Natural killer cell treated with Interleukin-12 subunit alpha and Interleukin-12 subunit beta and Interleukin-15 and Interleukin-18, amount 100 ng/mL, for 72 hours (primary cell): ENCODE results near the gene EPS8L1. TPM values are rescaled to one million over a fixed set of nuclear protein-coding genes. Genes with fewer than 3 reads are reported as not detected.
"Not testable (repeated sequence)": the region's sequence is repeated elsewhere in the genome, so short reads cannot be mapped to it uniquely, and the experiment has no call there.

Source experiments
- ATAC-seq, 2 donors: fragments of 150-1000 bp; cut with Tn5 transposase in 1 of 2; sonication (Bioruptor Pico), chemical (Tn5 transposase) in 1 of 2; 2 replicates each; pipeline ENCODE4 v1.10.0; 2021
- DNase-seq: peaks from one replicate; pipeline ENCODE4 v3.0.0; 2022; ENCODE audit warnings: low spot score
- H3K27ac Mint-ChIP-seq, 2 donors: 1 replicate in 1 of 2; 2 replicates in 1 of 2; pipeline ENCODE4 v1.8.0; 2022; ENCODE audit warnings: mixed read lengths in 2 of 2, mild to moderate bottlenecking in 1 of 2, moderate library complexity in 1 of 2
- H3K27me3 Mint-ChIP-seq, 2 donors: 1 replicate in 1 of 2; 2 replicates in 1 of 2; pipeline ENCODE4 v1.8.0; 2022; ENCODE audit warnings: mixed read lengths in 2 of 2
- H3K36me3 Mint-ChIP-seq: one replicate; pipeline ENCODE4 v1.8.0; 2022; ENCODE audit warnings: mixed read lengths
- H3K4me1 Mint-ChIP-seq, 2 donors: 1 replicate in 1 of 2; 2 replicates in 1 of 2; pipeline ENCODE4 v1.8.0; 2022; ENCODE audit warnings: low read depth in 2 of 2, mixed read lengths in 2 of 2, mild to moderate bottlenecking in 1 of 2
- H3K4me3 Mint-ChIP-seq: one replicate; pipeline ENCODE4 v1.8.0; 2022; ENCODE audit warnings: mixed read lengths
- H3K9me3 Mint-ChIP-seq: 2 replicates; pipeline ENCODE4 v1.8.0; 2022; ENCODE audit warnings: mixed read lengths
- total RNA-seq, 2 donors: library from RNA; stranded (reverse); gene quantifications; one replicate each; pipeline ENCODE4 v1.2.3, GENCODE V29; 2022

Gene EPS8L1
- total RNA-seq, result 1 to 10 TPM; 1.3 to 8.7 TPM

DNA sequence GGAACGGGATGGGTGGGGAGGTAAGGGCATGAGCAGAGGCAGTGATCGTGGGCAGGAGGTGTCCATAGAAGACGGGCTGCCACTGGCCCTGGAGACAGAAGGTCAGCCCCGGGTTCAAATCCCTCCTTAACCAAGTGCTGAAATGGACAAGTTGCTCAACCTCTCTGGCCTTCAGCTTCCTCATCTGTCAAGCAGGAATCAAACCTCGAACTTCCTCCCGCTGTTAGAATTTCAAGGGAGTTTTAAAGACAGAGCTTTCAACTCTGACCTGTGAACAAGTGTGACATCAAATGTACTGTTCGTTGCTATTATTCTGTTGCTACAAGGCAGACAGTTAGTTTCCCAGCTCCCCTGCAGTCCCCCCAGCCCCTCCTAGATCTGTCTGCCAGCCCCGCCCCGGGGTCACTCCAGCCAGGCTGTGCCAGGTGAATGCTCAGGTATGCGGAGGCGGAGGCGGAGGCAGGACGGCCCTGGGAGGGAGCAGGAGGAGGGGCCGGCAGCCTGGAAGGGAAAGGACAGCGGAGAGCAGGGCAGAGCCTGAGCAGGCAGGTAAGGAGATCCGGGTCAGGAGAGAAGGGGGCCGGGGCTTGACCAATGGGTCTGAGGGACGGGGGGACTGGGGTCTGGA lies at the start of gene EPS8L1:
TSS of gene EPS8L1 (plus strand) at position 499 of the 628 bp plus-strand sequence. CDS start 576 bp downstream, outside the sequence.
- peaks cover 11 to 17% of the 10 kb centered on the region in 2 donors for H3K27me3 Mint-ChIP-seq
- H3K4me1 Mint-ChIP-seq, result peaks cover 12 to 14% of the 10 kb centered on the region in 2 donors
- H3K27ac Mint-ChIP-seq, result no peak within 1 kb of the TSS
- DNase-seq, result peak; percentile 59
- ATAC-seq, result no peak
- H3K9me3 Mint-ChIP-seq, result no peaks in the 10 kb centered on the region
- H3K4me3 Mint-ChIP-seq, result no peak within 1 kb of the TSS
- no peaks in the 10 kb centered on the region for H3K36me3 Mint-ChIP-seq

DNA sequence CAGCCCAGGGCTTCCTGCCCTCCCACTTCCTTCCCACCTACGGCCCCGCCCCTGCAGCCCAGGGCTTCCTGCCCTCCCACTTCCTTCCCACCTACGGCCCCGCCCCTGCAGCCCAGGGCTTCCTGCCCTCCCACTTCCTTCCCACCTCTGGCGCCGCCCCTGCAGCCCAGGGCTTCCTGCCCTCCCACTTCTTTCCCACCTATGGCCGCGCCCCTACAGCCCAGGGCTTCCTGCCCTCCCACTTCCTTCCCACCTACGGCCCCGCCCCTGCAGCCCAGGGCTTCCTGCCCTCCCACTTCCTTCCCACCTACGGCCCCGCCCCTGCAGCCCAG lies 48.6 kb upstream of the EPS8L1 start:
- H3K4me3 Mint-ChIP-seq, ATAC-seq, H3K27me3 Mint-ChIP-seq, H3K27ac Mint-ChIP-seq, DNase-seq, H3K9me3 Mint-ChIP-seq: not testable (repeated sequence)
- Mint-ChIP-seq H3K4me1 (peaks cover 22 to 33% of the 10 kb centered on the region in 2 donors), H3K36me3 (peaks cover 25% of the 10 kb centered on the region)

GRCh38 chr19:55027472-55028337 lies 48.0 kb upstream of the EPS8L1 start:
- H3K27ac Mint-ChIP-seq, result peak overlapping the region in 1 of 2 donors; percentile 45
- ATAC-seq (peak; percentile 43 to 68), DNase-seq (no peak)
- H3K36me3 Mint-ChIP-seq, result peaks cover 21% of the 10 kb centered on the region
- no peak overlapping the region for H3K4me3 Mint-ChIP-seq
- H3K4me1 Mint-ChIP-seq, result peaks cover 22 to 30% of the 10 kb centered on the region in 2 donors
- H3K9me3 Mint-ChIP-seq, result peaks cover 8% of the 10 kb centered on the region
- no peaks in the 10 kb centered on the region for H3K27me3 Mint-ChIP-seq

DNA sequence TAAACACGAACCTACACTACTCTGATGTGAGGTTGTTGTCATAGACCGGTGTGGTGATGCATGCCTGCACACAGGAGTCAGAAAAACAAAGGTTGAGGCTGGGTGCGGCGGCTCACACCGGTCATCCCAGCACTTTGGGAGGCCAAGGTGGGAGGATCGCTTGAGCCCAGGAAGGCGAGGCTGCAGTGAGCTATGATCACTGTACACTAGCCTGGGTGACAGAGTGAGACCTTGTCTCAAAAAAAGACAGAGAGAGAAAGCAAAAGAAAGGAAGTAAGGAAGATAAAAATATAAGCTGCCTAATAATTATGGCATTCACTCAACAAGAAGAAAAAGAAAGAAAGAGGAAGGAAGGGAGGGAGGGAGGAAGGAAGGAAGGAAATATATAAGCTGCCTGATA lies 46.9 kb upstream of the EPS8L1 start:
- Mint-ChIP-seq H3K4me1 (peaks cover 18 to 26% of the 10 kb centered on the region in 2 donors), H3K9me3 (peaks cover 4% of the 10 kb centered on the region), H3K4me3 (no peak overlapping the region), H3K27me3 (no peaks in the 10 kb centered on the region), H3K27ac (no peak overlapping the region), H3K36me3 (peaks cover 14% of the 10 kb centered on the region)
- DNase-seq (no peak), ATAC-seq (no peak)

GRCh38 chr19:55031178-55031577 lies 44.5 kb upstream of the EPS8L1 start:
- Mint-ChIP-seq H3K27ac (no peak overlapping the region), H3K36me3 (peaks cover 3% of the 10 kb centered on the region), H3K9me3 (peaks cover 2% of the 10 kb centered on the region), H3K4me1 (peaks cover 9 to 23% of the 10 kb centered on the region in 2 donors), H3K27me3 (no peaks in the 10 kb centered on the region), H3K4me3 (no peak overlapping the region)
- DNase-seq (no peak), ATAC-seq (no peak)

- Mint-ChIP-seq H3K36me3 (no peaks in the 10 kb centered on the region), H3K27me3 (no peaks in the 10 kb centered on the region), H3K4me1 (peaks cover 6 to 23% of the 10 kb centered on the region in 2 donors), H3K4me3 (no peak overlapping the region), H3K9me3 (no peaks in the 10 kb centered on the region), H3K27ac (no peak overlapping the region)
- DNase-seq (no peak), ATAC-seq (peak in 1 of 2 donors; percentile 9)
Measured at GRCh38 chr19:55032170-55032800, 43.4 kb upstream of the EPS8L1 start.

GRCh38 chr19:55032976-55033643 lies 42.6 kb upstream of the EPS8L1 start:
- not testable (repeated sequence) for H3K27ac Mint-ChIP-seq, H3K27me3 Mint-ChIP-seq, H3K4me3 Mint-ChIP-seq, ATAC-seq, H3K36me3 Mint-ChIP-seq, H3K9me3 Mint-ChIP-seq
- DNase-seq, result peak; percentile 28
- H3K4me1 Mint-ChIP-seq, result peaks cover 6 to 18% of the 10 kb centered on the region in 2 donors

GRCh38 chr19:55034751-55035150 lies 40.9 kb upstream of the EPS8L1 start:
- H3K4me3 Mint-ChIP-seq, result no peak overlapping the region
- no peaks in the 10 kb centered on the region for H3K36me3 Mint-ChIP-seq
- peaks cover 2 to 14% of the 10 kb centered on the region in 2 donors for H3K4me1 Mint-ChIP-seq
- H3K27me3 Mint-ChIP-seq, result no peaks in the 10 kb centered on the region
- ATAC-seq (no peak), DNase-seq (no peak)
- H3K27ac Mint-ChIP-seq, result no peak overlapping the region
- H3K9me3 Mint-ChIP-seq, result no peaks in the 10 kb centered on the region

GRCh38 chr19:55036058-55036457 lies 39.6 kb upstream of the EPS8L1 start:
- no peak for DNase-seq
- Mint-ChIP-seq H3K36me3 (no peaks in the 10 kb centered on the region), H3K27me3 (no peaks in the 10 kb centered on the region), H3K9me3 (no peaks in the 10 kb centered on the region), H3K4me3 (no peak overlapping the region), H3K27ac (no peak overlapping the region), H3K4me1 (peaks cover 5 to 14% of the 10 kb centered on the region in 2 donors)
- no peak for ATAC-seq

DNA sequence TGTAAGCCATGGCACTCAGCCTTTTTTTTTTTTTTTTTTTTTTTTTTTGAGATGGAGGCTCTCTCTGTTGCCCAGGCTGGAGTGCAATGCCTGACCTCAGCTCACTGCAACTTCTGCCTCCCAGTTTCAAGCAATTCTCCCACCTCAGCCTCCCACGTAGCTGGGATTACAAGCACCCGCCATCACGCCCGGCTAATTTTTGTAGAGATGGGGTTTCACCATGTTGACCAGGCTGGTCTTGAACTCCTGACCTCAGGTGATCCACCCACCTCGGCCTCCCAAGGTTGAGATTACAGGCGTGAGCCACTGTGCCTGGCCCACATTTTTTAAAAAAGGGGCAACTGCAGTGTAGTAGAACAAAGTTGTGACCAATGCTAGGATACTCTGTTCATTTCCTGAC lies 38.1 kb upstream of the EPS8L1 start:
- H3K9me3 Mint-ChIP-seq, H3K27me3 Mint-ChIP-seq, DNase-seq, ATAC-seq, H3K36me3 Mint-ChIP-seq, H3K27ac Mint-ChIP-seq, H3K4me3 Mint-ChIP-seq: not testable (repeated sequence)
- peaks cover 19 to 23% of the 10 kb centered on the region in 2 donors for H3K4me1 Mint-ChIP-seq

- not testable (repeated sequence) for H3K4me3 Mint-ChIP-seq, DNase-seq, H3K27ac Mint-ChIP-seq, H3K9me3 Mint-ChIP-seq, H3K36me3 Mint-ChIP-seq, ATAC-seq, H3K27me3 Mint-ChIP-seq
- peaks cover 21 to 22% of the 10 kb centered on the region in 2 donors for H3K4me1 Mint-ChIP-seq
Measured at GRCh38 chr19:55040654-55041053, 35.0 kb upstream of the EPS8L1 start.

GRCh38 chr19:55041244-55041626 lies 34.4 kb upstream of the EPS8L1 start:
- ATAC-seq (peak in 1 of 2 donors; percentile 30), DNase-seq (no peak)
- no peaks in the 10 kb centered on the region for H3K9me3 Mint-ChIP-seq
- H3K4me1 Mint-ChIP-seq, result peaks cover 18 to 22% of the 10 kb centered on the region in 2 donors
- no peaks in the 10 kb centered on the region for H3K36me3 Mint-ChIP-seq
- H3K27me3 Mint-ChIP-seq, result no peaks in the 10 kb centered on the region
- peak overlapping the region; percentile 78 for H3K4me3 Mint-ChIP-seq
- H3K27ac Mint-ChIP-seq, result peak overlapping the region; percentile 74 to 75

DNA sequence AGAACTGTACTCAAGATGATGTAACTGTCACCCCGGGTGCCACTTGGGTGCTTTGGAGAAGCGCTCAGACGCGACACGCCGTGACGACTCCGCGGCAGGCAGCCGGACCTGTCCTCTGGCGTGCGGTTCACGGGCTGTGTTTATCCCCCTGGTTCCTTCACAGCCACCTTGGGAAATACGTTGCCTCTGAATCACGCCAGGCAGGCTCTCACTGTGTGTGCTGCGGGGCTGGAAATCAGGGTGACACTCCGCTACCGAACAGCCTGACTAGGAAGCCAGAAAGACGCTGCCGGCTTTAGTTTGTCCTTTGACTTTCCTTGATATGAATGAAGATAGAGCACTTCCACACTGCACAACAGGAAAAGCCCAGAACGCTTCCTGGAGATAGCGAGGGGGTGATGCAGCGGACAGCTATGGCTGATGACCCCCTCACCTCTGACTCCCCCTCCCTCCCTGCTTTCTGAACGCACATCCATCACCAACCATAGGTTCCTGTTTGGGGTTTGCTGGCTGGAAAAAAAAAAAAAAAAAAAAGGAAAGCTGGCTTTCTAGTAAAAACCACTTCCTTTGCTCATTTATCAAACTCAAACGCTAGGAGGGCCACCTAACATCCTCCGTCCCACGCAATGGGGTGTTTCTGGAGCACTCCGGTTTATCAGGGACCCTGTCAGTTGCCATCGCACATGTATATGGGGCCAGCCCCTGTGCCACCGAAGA lies 33.9 kb upstream of the EPS8L1 start:
- H3K36me3 Mint-ChIP-seq, result no peaks in the 10 kb centered on the region
- ATAC-seq (peak; percentile 72 to 78), DNase-seq (no peak)
- H3K4me1 Mint-ChIP-seq, result peaks cover 18 to 22% of the 10 kb centered on the region in 2 donors
- H3K27me3 Mint-ChIP-seq, result no peaks in the 10 kb centered on the region
- peak overlapping the region; percentile 78 for H3K4me3 Mint-ChIP-seq
- peak overlapping the region; percentile 74 to 75 for H3K27ac Mint-ChIP-seq
- H3K9me3 Mint-ChIP-seq, result no peaks in the 10 kb centered on the region
